NCI-H2196 treated with DMSO at 0.1 percent for 48 hours (cell line): ENCODE results near the gene RPUSD3.
"Not testable (repeated sequence)": the region's sequence is repeated elsewhere in the genome, so short reads cannot be mapped to it uniquely, and the experiment has no call there.

Experiments
- DNase-seq: peaks from one replicate; lab custom pipeline; 2025; ENCODE audit not compliant: unreplicated experiment; lab: John Stamatoyannopoulos, UW

Gene RPUSD3

GRCh38 chr3:9843715-9844438 lies at the start of gene RPUSD3:
TSS of gene RPUSD3 (minus strand) at chr3:9844008. CDS start at chr3:9843990, 18 bp downstream.
- DNase-seq: peak; percentile 56

- no peak for DNase-seq
Observed at GRCh38 chr3:9891072-9891622, 47.3 kb upstream of the RPUSD3 start.

GRCh38 chr3:9890249-9891071 lies 46.7 kb upstream of the RPUSD3 start, which contains the start of gene JAGN1:
TSS of gene JAGN1 (plus strand) at chr3:9890610. CDS start at chr3:9890723, 113 bp downstream.
- peak; percentile 39 for DNase-seq

- DNase-seq: no peak
Observed at GRCh38 chr3:9889405-9889804, 45.6 kb upstream of the RPUSD3 start.

GRCh38 chr3:9888540-9888939 lies 44.7 kb upstream of the RPUSD3 start:
- DNase-seq: no peak

- DNase-seq: no peak
Observed at GRCh38 chr3:9887480-9887879, 43.7 kb upstream of the RPUSD3 start.

GRCh38 chr3:9886328-9886727 lies 42.5 kb upstream of the RPUSD3 start:
- no peak for DNase-seq

GRCh38 chr3:9884555-9885165 lies 40.9 kb upstream of the RPUSD3 start:
- no peak for DNase-seq

GRCh38 chr3:9883706-9884554 lies 40.1 kb upstream of the RPUSD3 start:
- DNase-seq: no peak

GRCh38 chr3:9881441-9881840 lies 37.6 kb upstream of the RPUSD3 start:
- DNase-seq: no peak

GRCh38 chr3:9879830-9880549 lies 36.2 kb upstream of the RPUSD3 start, which contains the start of gene CIDEC:
TSS of gene CIDEC (minus strand) at chr3:9880253. CDS start at chr3:9878486, 1,767 bp downstream.
- DNase-seq: no peak

- DNase-seq: no peak
Observed at GRCh38 chr3:9878700-9879099, 34.9 kb upstream of the RPUSD3 start.

GRCh38 chr3:9876991-9877390 lies 33.2 kb upstream of the RPUSD3 start:
- no peak for DNase-seq

- not testable (repeated sequence) for DNase-seq
Observed at GRCh38 chr3:9876255-9876654, 32.4 kb upstream of the RPUSD3 start.

- peak; percentile 19 for DNase-seq
Observed at GRCh38 chr3:9875448-9875847, 31.6 kb upstream of the RPUSD3 start.

- not testable (repeated sequence) for DNase-seq
Observed at GRCh38 chr3:9872067-9872466, 28.3 kb upstream of the RPUSD3 start.

GRCh38 chr3:9870978-9871377 lies 27.2 kb upstream of the RPUSD3 start:
- DNase-seq: no peak

GRCh38 chr3:9869955-9870354 lies 26.1 kb upstream of the RPUSD3 start:
- DNase-seq: no peak

- no peak for DNase-seq
Observed at GRCh38 chr3:9867106-9867505, 23.3 kb upstream of the RPUSD3 start.

GRCh38 chr3:9866639-9867038 lies 22.8 kb upstream of the RPUSD3 start:
- no peak for DNase-seq
